Activated CD4-positive, alpha-beta T cell treated with anti-CD3 and anti-CD28 coated beads, Interleukin-2, amount 50 U/mL, for 4 hours (primary cell): ENCODE data around the gene CHKA.
A peak's percentile ranks its signal among the peaks of the same experiment; 100 is the strongest.

ENCODE experiments used
- DNase-seq, 2 experiments: peaks; one replicate each; pipeline ENCODE4 v3.0.0-alpha.2; 2020

CHKA gene

GRCh38 chr11:68030318-68031143, 90.7 kb downstream of the CHKA start, which contains the start of gene NDUFS8:
Gene NDUFS8, plus strand, starts transcription at chr11:68030681. Its CDS starts 1,471 bp downstream, at chr11:68032152.
- DNase-seq = peak; percentile 96 to 97

DNA sequence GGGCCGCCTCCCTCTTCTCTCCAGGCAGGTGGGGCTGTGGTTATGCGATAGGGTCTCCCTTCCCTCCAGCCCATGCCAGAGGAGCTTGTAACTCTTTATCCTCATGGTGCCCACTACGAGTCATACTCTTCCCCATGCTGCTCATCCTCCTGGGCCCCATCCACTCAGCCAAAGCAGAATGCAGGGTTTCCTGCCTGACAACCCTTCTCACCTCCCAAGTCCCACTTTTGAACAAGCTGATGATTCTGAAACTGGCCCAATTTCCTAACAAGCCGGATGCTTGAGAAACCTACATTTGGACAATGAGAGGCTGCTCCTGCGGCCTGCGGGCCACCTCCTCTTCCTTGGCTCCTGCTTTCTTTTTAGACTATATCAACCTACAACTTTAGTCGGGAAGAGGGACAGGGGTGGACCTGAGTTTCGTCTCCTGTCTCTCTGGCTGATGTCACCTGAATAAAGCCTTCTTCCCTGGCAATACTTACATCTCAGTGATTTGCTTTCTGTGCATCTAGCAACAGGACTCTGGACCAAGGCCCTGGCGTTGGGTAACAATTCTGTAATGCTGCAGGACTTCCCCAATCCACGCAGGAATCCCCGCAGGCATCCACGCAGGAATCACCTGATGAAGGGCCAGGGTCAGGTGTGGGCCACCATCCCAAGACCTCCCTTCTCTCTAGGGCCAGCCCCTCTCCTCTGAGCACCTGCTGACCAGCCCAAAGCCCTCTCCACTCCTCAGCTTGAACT, 92.2 kb downstream of the CHKA start:
- no peak for DNase-seq

DNA sequence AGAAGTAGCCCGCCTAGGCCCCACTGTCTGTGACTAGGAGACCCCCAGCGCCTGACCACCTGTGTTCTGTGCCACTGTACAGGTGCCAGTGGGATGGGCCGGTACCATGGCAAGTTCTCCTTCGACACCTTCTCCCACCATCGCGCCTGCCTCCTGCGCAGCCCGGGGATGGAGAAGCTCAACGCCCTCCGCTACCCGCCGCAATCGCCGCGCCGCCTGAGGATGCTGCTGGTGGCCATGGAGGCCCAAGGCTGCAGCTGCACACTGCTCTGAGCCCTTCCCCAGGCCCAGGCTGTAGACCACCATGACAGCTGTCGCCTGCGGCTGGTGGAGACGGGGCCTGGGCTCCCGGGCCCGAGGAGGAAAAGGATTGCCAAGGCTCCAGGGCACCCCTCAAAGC, 93.5 kb downstream of the CHKA start:
- DNase-seq = no peak

DNA sequence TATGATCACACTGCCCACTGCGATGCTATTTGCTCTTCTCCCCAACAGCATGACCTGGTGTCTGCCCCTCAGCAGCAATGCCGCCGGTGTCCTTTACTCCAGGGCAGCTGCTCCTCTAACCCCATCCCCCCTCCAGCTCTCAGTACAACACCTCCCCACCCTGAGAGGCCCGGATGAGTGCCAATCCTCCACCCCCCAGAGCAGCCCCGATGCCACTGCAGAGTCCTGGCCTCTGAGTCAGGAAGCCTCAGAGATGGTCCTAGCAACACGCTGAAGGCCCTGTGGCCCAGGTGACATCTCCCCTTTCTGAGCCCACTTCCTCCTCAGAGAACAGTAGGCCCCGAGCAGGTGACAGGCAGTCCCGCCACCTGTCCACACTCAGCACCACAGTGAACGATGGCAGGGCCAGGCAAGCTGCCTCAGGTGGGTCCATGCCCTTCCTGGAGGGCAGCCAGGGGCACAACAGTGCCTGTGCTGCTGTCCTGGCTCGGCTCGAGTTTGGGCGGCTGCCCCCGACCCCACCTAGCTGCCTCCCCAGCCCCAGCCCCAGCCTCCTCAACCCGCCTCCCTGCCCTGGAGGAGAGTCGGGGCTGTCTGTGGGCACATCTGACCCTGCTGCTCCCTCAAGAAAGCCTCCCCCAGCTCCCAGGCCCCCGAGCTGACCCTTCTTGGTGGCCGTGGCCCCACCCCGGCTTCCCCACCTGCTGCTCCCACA, 94.6 kb downstream of the CHKA start:
- no peak for DNase-seq

GRCh38 chr11:68025047-68025446, 96.1 kb downstream of the CHKA start:
- DNase-seq = no peak

GRCh38 chr11:68024508-68024907, 96.7 kb downstream of the CHKA start:
- no peak for DNase-seq

DNA sequence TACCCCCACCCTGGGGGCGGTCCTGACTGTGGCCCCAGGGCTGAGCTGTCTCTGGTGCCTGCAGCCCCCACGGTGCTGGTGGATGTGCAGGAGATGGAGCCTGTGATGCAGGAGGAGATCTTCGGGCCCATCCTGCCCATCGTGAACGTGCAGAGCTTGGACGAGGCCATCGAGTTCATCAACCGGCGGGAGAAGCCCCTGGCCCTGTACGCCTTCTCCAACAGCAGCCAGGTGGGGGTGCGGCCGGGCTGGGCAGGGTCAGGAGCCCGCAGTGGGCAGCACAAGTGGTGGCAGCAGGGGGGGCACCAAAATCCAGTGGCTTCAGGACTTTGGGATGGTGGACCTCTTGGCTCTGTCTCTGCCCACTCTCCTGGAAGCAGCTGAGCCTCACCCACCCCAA, 98.7 kb downstream of the CHKA start:
- no peak for DNase-seq

DNA sequence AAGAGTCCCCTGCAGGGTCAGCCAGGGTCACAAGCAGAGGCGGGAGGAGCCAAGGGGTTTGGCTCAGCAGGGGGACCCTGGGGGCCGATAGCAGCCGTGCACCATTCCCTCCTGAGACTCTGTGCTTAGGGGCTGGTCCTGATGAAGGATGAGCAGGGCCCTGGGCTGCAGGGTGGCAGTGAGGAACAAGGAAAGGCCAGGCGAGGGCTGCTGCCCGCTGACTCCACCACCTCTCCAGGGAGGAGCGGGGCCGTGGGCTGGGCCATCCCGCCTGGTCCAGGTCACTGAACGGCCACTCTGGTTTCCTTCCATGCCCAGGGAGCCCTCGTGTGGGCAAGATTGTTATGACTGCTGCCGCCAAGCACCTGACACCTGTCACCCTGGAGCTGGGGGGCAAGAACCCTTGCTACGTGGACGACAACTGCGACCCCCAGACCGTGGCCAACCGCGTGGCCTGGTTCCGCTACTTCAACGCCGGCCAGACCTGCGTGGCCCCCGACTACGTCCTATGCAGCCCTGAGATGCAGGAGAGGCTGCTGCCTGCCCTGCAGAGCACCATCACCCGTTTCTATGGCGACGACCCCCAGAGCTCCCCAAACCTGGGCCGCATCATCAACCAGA, 99.9 kb downstream of the CHKA start:
- DNase-seq = no peak

- DNase-seq = no peak
Observed at GRCh38 chr11:68020575-68020974, 100.6 kb downstream of the CHKA start.

DNA sequence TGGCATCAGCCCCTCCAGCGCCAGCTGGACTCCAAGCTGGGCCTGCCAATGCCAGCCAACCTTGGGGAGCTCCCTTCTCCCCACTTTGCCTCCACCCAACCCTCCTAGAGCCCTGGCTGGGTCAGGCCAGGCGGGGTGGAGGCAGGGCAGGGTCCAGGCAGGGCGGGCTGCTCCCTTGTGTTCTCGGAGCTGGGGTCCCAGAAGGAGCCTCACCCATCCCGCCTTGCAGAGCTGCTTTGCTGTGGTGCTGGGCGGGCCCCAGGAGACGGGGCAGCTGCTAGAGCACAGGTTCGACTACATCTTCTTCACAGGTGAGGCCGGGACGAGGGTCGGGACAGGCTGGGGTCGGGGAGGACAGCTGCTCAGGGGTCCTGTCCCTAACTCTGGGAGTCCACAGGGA, 101.7 kb downstream of the CHKA start:
- no peak for DNase-seq

DNA sequence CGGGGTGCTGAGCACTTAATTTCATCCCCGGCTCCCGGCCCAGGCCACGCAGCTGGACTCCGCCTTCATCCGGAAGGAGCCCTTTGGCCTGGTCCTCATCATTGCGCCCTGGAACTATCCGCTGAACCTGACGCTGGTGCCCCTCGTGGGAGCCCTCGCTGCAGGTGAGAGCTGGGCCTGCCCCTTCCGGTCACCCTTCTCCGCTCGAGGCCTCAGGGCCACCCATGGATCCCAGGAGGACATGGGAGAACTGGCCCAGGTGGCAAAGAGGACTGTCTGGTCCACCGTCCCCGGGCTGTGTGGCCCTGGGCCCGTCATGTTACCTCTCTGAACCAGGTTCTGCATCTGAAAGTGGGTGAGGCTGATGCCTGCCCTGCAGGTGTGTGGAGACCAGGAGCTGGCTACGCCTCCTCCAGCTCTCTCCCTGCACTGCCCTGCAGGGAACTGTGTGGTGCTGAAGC, 102.4 kb downstream of the CHKA start:
- no peak for DNase-seq

- DNase-seq = no peak
Observed at GRCh38 chr11:68017980-68018729, 103.0 kb downstream of the CHKA start.

DNA sequence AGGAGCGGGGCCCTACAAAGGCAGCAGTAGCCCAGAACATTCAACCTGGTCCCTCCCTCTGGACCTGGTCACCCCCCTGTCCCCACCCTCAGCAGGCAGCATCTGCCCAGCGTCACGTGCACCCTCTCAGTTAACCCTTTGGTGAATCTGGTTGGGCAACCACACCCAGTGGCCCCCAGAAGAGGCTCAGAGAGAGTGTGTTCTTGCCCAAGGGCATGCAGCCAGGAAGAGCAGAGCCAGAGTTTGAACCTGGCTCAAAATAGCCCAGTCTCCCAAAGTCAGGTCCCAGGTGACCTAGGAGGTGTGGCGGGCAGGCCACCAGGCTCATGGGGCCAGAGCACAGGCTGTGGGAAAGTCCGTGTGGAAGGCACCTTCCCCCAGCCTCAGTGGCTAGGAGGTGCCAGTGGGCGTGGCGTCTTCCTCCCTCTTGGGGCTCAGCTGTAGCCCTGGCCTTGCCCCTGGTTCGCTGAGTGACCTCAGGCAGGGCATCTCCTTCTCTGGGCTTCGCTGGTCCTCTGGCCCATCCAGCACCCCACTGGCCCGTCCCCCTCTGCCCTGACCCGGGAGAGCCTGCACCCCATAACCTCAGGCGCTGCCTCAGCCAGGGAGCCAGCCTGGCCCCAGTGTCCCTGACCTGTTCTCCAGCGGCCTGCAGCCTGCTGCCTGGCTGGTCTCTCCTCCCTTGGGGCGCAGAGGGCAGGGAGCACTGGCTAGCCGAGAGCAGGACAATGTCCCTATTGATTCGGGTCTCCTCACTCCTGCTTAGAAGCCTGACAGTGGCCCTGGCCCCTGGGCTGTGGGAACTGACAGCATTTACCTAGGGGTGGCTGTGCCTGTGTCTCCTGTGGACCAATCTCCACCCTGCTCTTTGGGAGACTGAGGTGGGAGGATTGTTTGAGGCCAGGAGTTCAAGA, 104.0 kb downstream of the CHKA start:
- no peak for DNase-seq

- no peak for DNase-seq
Observed at GRCh38 chr11:68016161-68016903, 104.9 kb downstream of the CHKA start.

DNA sequence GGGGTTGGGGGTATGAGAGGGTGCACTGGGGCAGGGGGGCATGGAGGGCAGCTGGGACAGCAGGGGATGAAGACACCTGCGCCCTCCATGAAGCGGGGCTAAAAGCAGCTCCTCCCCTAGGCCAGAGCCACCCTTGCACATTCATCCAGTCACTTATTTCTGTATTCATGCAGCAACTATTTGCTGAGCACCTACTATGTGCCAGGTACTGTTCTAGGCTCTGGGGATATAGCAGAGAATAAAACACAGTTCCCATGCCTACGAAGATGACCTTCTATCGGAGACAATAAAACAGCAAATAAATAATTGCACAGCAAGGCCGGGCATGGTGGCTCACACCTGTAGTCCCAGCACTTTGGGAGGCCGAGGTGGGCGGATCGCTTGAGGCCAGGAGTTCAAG, 105.7 kb downstream of the CHKA start:
- DNase-seq = no peak

DNA sequence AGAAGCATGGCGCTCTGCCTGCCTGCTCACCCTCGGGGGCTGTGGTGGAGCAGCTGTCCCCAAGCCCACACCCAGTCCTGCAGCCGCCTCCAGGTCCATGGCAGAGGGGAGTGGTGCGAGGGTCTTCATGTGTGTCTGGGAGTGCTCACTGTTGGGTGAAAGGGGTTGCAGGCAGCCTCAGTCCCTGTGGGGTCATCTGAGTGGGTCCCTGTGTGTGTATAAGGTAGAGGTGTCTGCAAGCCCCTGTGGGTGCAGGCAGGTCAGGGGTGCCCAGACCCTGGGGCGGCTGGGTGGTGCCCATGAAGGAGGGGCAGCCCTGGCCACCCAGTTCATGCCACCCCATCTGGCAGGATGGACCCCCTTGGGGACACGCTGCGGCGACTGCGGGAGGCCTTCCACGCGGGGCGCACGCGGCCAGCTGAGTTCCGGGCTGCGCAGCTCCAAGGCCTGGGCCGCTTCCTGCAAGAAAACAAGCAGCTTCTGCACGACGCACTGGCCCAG, 106.2 kb downstream of the CHKA start:
- DNase-seq = no peak

GRCh38 chr11:68014157-68014946, 106.8 kb downstream of the CHKA start:
- no peak for DNase-seq

DNA sequence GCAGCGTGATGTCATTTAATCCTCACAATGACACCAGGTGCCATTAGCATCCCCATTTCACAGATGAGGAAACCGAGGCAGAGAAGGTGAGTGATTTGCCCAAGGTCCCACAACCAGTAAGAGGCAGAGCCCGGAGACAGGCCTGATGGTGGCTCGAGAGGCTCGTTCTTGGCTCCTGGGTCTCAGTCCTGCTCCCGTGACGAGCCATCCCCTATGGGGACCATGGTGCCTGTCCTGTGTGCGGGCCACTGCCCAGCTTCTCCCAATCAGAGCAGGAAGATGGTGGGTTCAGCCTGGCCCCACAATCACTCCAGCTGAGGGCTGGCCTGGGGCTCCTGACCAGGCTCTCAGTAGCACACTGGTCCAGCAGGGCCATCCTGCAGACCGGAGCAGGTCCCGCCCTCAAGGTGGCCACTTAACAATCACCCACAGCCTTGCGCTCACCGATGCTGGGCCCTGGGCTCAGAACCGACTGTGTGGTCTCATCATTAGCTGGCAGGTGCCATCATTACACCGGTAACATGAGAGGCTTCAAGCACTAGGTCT, 107.5 kb downstream of the CHKA start:
- DNase-seq = no peak
